Motor neuron (in vitro differentiated cells): ENCODE data around the gene AGBL4. TPM values are rescaled to one million over a fixed set of nuclear protein-coding genes. Genes with fewer than 3 reads are reported as not detected.

ENCODE experiments used
- ATAC-seq, 8 experiments: fragments of 200-7000 bp; cut with Tn5 transposase; replicated peaks in 6 of 8; 2 replicates each; pipeline ENCODE4 v1.8.0; 2021; ENCODE audit warnings: mild to moderate bottlenecking in 8 of 8, moderate library complexity in 8 of 8
- H3K27ac ChIP-seq, 2 donors: fragments of 250-450 bp; sonication (Bioruptor Pico); 2 replicates each; pipeline ENCODE4 v1.9.0; 2021; ENCODE audit warnings: antibody characterized with exemption in 2 of 2, mild to moderate bottlenecking in 2 of 2, moderate library complexity in 1 of 2
- H3K4me1 ChIP-seq, 2 donors: fragments of 250-450 bp; sonication (Bioruptor Pico); replicated peaks in 1 of 2; 2 replicates each; pipeline ENCODE4 v1.6.1; 2021; ENCODE audit warnings: antibody characterized with exemption in 2 of 2, mild to moderate bottlenecking in 2 of 2, moderate library complexity in 1 of 2
- H3K4me3 ChIP-seq, 5 donors: fragments of 250-450 bp; sonication (Bioruptor Pico); 2 replicates each; pipeline ENCODE4 v1.9.0; 2021; ENCODE audit warnings: antibody characterized with exemption in 5 of 5, mild to moderate bottlenecking in 5 of 5, moderate library complexity in 4 of 5
- WGBS, 10 experiments: fragments of 450-650 bp; shearing (Covaris generic); methylation state at CpG; one replicate each; pipeline ENCODE4 v1.0.0; 2022; 5-methylcytosine and 5-hydroxymethylcytosine counted together
- in situ Hi-C, 9 experiments: fragments of 400-800 bp; cut with MboI; loops; one replicate each; pipeline ENCODE4 v1.15.0; 2021; ENCODE audit warnings: low sequenced_read_pairs in 9 of 9, low pct_unique_long_range_greater_than_20kb in 2 of 9; ENCODE audit not compliant: unreplicated experiment in 9 of 9
- total RNA-seq, 8 experiments: library from RNA; unstranded; fragments of 300-600 nt; gene quantifications; 2 replicates each; pipeline versions ENCODE4 v1.2.3 to v1.2.4, GENCODE V29; 2022

Gene AGBL4
- total RNA-seq, 8 experiments from 2014 or later, result 0.10 to 4.5 (median 1.9) TPM

GRCh38 chr1:48644905-48645605, 1378.7 kb downstream of the AGBL4 start:
- in situ Hi-C loops, result no loop called here
- peak overlapping the region in 1 of 2 donors; percentile 10 for H3K27ac ChIP-seq
- H3K4me1 ChIP-seq, result peaks cover 42 to 70% of the 10 kb centered on the region in 2 donors
- ATAC-seq, result peak in 2 of 8 experiments; percentile 31 to 40
- H3K4me3 ChIP-seq, result no peak overlapping the region
- WGBS, 10 experiments, result 0 to 100% (median 55%) methylated on average over 1 to 3 of the region's 3 CpGs; no CpG with 5 or more reads in 3 of the 10 experiments

GRCh38 chr1:48644190-48644900, 1379.4 kb downstream of the AGBL4 start:
- H3K4me3 ChIP-seq, result no peak overlapping the region
- in situ Hi-C loops, result no loop called here
- 9 to 95% (median 59%) methylated on average over 2 to 7 of the region's 7 CpGs; no CpG with 5 or more reads in 2 of the 10 experiments for WGBS, 10 experiments
- peak overlapping the region in 1 of 2 donors; percentile 10 for H3K27ac ChIP-seq
- H3K4me1 ChIP-seq, result peaks cover 37 to 64% of the 10 kb centered on the region in 2 donors
- ATAC-seq, result peak in 2 of 8 experiments; percentile 38 to 55

GRCh38 chr1:48643193-48643592, 1380.6 kb downstream of the AGBL4 start:
- Histone ChIP-seq H3K4me3 (no peak overlapping the region), H3K27ac (no peak overlapping the region), H3K4me1 (peaks cover 37 to 53% of the 10 kb centered on the region in 2 donors)
- 0 to 100% (median 80%) methylated on average over 1 of the region's 1 CpG; no CpG with 5 or more reads in 6 of the 10 experiments for WGBS, 10 experiments
- in situ Hi-C loops, result no loop called here
- no peak for ATAC-seq

GRCh38 chr1:48640836-48641492, 1382.8 kb downstream of the AGBL4 start:
- no peak overlapping the region for H3K4me3 ChIP-seq
- 35 to 88% (median 64%) methylated on average over 2 to 5 of the region's 5 CpGs; no CpG with 5 or more reads in 2 of the 10 experiments for WGBS, 10 experiments
- peak in 4 of 8 experiments; percentile 63 to 74 (median 66) for ATAC-seq
- peak overlapping the region; percentile 57 to 68 for H3K27ac ChIP-seq
- in situ Hi-C loops, result no loop called here
- H3K4me1 ChIP-seq, result peaks cover 34 to 38% of the 10 kb centered on the region in 2 donors

GRCh38 chr1:48629867-48630266, 1393.9 kb downstream of the AGBL4 start:
- in situ Hi-C loops, result no loop called here
- Histone ChIP-seq H3K4me3 (no peak overlapping the region), H3K4me1 (peaks cover 37 to 39% of the 10 kb centered on the region in 2 donors), H3K27ac (no peak overlapping the region)
- WGBS, 10 experiments, result 0 to 89% (median 53%) methylated on average over 1 to 3 of the region's 3 CpGs; no CpG with 5 or more reads in 3 of the 10 experiments
- ATAC-seq, result peak in 4 of 8 experiments; percentile 37 to 82 (median 77)

- in situ Hi-C loops, result no loop called here
These were observed 1396.3 kb downstream of the AGBL4 start for GRCh38 chr1:48627486-48627885.

GRCh38 chr1:48619539-48619938, 1404.2 kb downstream of the AGBL4 start:
- peaks cover 19 to 23% of the 10 kb centered on the region in 2 donors for H3K4me1 ChIP-seq
- no peak overlapping the region for H3K27ac ChIP-seq
- peak; percentile 48 to 98 (median 93) for ATAC-seq
- in situ Hi-C loops, result no loop called here
- H3K4me3 ChIP-seq, result no peak overlapping the region
- WGBS, 10 experiments, result 30 to 90% (median 43%) methylated on average over 1 to 9 of the region's 9 CpGs; no CpG with 5 or more reads in 2 of the 10 experiments

More at GRCh38 chr1:48627486-48627885, 1396.3 kb downstream of the AGBL4 start:
- H3K4me1 ChIP-seq, result peaks cover 35 to 36% of the 10 kb centered on the region in 2 donors
- ATAC-seq, result peak in 5 of 8 experiments; percentile 43 to 73 (median 61)
- no peak overlapping the region for H3K4me3 ChIP-seq
- H3K27ac ChIP-seq, result no peak overlapping the region
- WGBS, 10 experiments, result 0 to 45% (median 19%) methylated on average over 1 to 5 of the region's 5 CpGs

GRCh38 chr1:48617252-48617651, 1406.5 kb downstream of the AGBL4 start:
- H3K27ac ChIP-seq, result no peak overlapping the region
- WGBS, 10 experiments, result 0 to 89% (median 60%) methylated on average over 1 to 3 of the region's 3 CpGs; no CpG with 5 or more reads in 1 of the 10 experiments
- peak in 2 of 8 experiments; percentile 29 to 36 for ATAC-seq

GRCh38 chr1:48616710-48617109, 1407.0 kb downstream of the AGBL4 start:
- Histone ChIP-seq H3K4me1 (peaks cover 24 to 31% of the 10 kb centered on the region in 2 donors), H3K4me3 (no peak overlapping the region), H3K27ac (no peak overlapping the region)
- in situ Hi-C loops, result no loop called here
- no peak for ATAC-seq
- WGBS, 10 experiments, result 20 to 100% (median 70%) methylated on average over 1 to 2 of the region's 2 CpGs; no CpG with 5 or more reads in 4 of the 10 experiments

More at GRCh38 chr1:48617252-48617651, 1406.5 kb downstream of the AGBL4 start:
- no peak overlapping the region for H3K4me3 ChIP-seq
- peaks cover 19 to 25% of the 10 kb centered on the region in 2 donors for H3K4me1 ChIP-seq
- in situ Hi-C loops, result no loop called here

GRCh38 chr1:48611841-48612240, 1411.9 kb downstream of the AGBL4 start:
- WGBS, 10 experiments, result 29 to 100% (median 78%) methylated on average over 1 to 2 of the region's 2 CpGs; no CpG with 5 or more reads in 2 of the 10 experiments
- peaks cover 20 to 31% of the 10 kb centered on the region in 2 donors for H3K4me1 ChIP-seq
- no peak overlapping the region for H3K4me3 ChIP-seq
- no peak overlapping the region for H3K27ac ChIP-seq
- ATAC-seq, result no peak
- in situ Hi-C loops, result no loop called here

- Histone ChIP-seq H3K4me3 (no peak overlapping the region), H3K4me1 (peaks cover 20 to 28% of the 10 kb centered on the region in 2 donors), H3K27ac (peak overlapping the region; percentile 19 to 77)
- in situ Hi-C loops, result no loop called here
- ATAC-seq, result peak; percentile 34 to 98 (median 96)
- WGBS, 10 experiments, result 0 to 67% (median 31%) methylated on average over 1 to 3 of the region's 3 CpGs; no CpG with 5 or more reads in 5 of the 10 experiments
These were observed 1412.9 kb downstream of the AGBL4 start for GRCh38 chr1:48610628-48611542.

- 0 to 100% (median 86%) methylated on average over 1 to 4 of the region's 4 CpGs for WGBS, 10 experiments
- no peak for ATAC-seq
These were observed 1414.9 kb downstream of the AGBL4 start for GRCh38 chr1:48608882-48609281.

More at GRCh38 chr1:48608882-48609281, 1414.9 kb downstream of the AGBL4 start:
- in situ Hi-C loops, result no loop called here
- Histone ChIP-seq H3K27ac (no peak overlapping the region), H3K4me3 (no peak overlapping the region), H3K4me1 (peaks cover 20 to 28% of the 10 kb centered on the region in 2 donors)
